ENCODE results near the gene ATOSA. TPM values are rescaled to one million over a fixed set of nuclear protein-coding genes. Genes with fewer than 3 reads are reported as not detected.

ATOSA gene
- 15.5 and 18.0 TPM in 2 replicates for total RNA-seq (2012; rRNA removed)

- Histone ChIP-seq H3K36me3 (ENCODE audit: insufficient read depth, low read length) (peaks cover 7% of the 10 kb centered on the region), H3K4me3 (ENCODE audit: low read length) (peak within 1 kb of the TSS; percentile 94), H3K4me2 (ENCODE audit: low read length) (peak within 1 kb of the TSS; percentile 92), H3K9me3 (replicated peaks; ENCODE audit: low read length) (no peaks in the 10 kb centered on the region), H3K27me3 (ENCODE audit: control insufficient read depth, insufficient read depth, low read length) (peaks cover 12% of the 10 kb centered on the region), H3K4me1 (ENCODE audit: control insufficient read depth, insufficient read depth, low read length) (peaks cover 17% of the 10 kb centered on the region), H3K9ac (ENCODE audit: low read depth, low read length) (peak within 1 kb of the TSS; percentile 82)
These were observed at the start of gene ATOSA for GRCh38 chr15:52679232-52680040. ATOSA (minus strand) TSS chr15:52679388; CDS start chr15:52678021, 1,367 bp downstream.

- H3K4me2 ChIP-seq (ENCODE audit: low read length): peak overlapping the region; percentile 47
- no peaks in the 10 kb centered on the region for H3K36me3 ChIP-seq (ENCODE audit: insufficient read depth, low read length)
- H3K27me3 ChIP-seq (ENCODE audit: control insufficient read depth, insufficient read depth, low read length): no peaks in the 10 kb centered on the region
- H3K4me3 ChIP-seq (ENCODE audit: low read length): no peak overlapping the region
- H3K4me1 ChIP-seq (ENCODE audit: control insufficient read depth, insufficient read depth, low read length): peaks cover 32% of the 10 kb centered on the region
- no peak overlapping the region for H3K9ac ChIP-seq (ENCODE audit: low read depth, low read length)
- H3K9me3 ChIP-seq (replicated peaks; ENCODE audit: low read length): no peaks in the 10 kb centered on the region
These were observed 49.7 kb upstream of the ATOSA start for GRCh38 chr15:52728899-52729298.

GRCh38 chr15:52727815-52728214 is 48.6 kb upstream of the ATOSA start:
- no peak overlapping the region for H3K4me3 ChIP-seq (ENCODE audit: low read length)
- H3K9me3 ChIP-seq (replicated peaks; ENCODE audit: low read length): no peaks in the 10 kb centered on the region
- H3K9ac ChIP-seq (ENCODE audit: low read depth, low read length): no peak overlapping the region
- no peaks in the 10 kb centered on the region for H3K27me3 ChIP-seq (ENCODE audit: control insufficient read depth, insufficient read depth, low read length)
- H3K4me1 ChIP-seq (ENCODE audit: control insufficient read depth, insufficient read depth, low read length): peaks cover 26% of the 10 kb centered on the region
- no peaks in the 10 kb centered on the region for H3K36me3 ChIP-seq (ENCODE audit: insufficient read depth, low read length)
- no peak overlapping the region for H3K4me2 ChIP-seq (ENCODE audit: low read length)

GRCh38 chr15:52726195-52726594 is 47.0 kb upstream of the ATOSA start:
- Histone ChIP-seq H3K4me1 (ENCODE audit: control insufficient read depth, insufficient read depth, low read length) (peaks cover 26% of the 10 kb centered on the region), H3K9me3 (replicated peaks; ENCODE audit: low read length) (no peaks in the 10 kb centered on the region), H3K4me2 (ENCODE audit: low read length) (no peak overlapping the region), H3K4me3 (ENCODE audit: low read length) (no peak overlapping the region), H3K27me3 (ENCODE audit: control insufficient read depth, insufficient read depth, low read length) (no peaks in the 10 kb centered on the region), H3K9ac (ENCODE audit: low read depth, low read length) (no peak overlapping the region), H3K36me3 (ENCODE audit: insufficient read depth, low read length) (no peaks in the 10 kb centered on the region)

GRCh38 chr15:52718551-52718950 is 39.4 kb upstream of the ATOSA start:
- no peak overlapping the region for H3K9ac ChIP-seq (ENCODE audit: low read depth, low read length)
- no peak overlapping the region for H3K4me2 ChIP-seq (ENCODE audit: low read length)
- H3K4me1 ChIP-seq (ENCODE audit: control insufficient read depth, insufficient read depth, low read length): no peaks in the 10 kb centered on the region
- no peaks in the 10 kb centered on the region for H3K36me3 ChIP-seq (ENCODE audit: insufficient read depth, low read length)
- H3K4me3 ChIP-seq (ENCODE audit: low read length): no peak overlapping the region
- H3K27me3 ChIP-seq (ENCODE audit: control insufficient read depth, insufficient read depth, low read length): no peaks in the 10 kb centered on the region
- H3K9me3 ChIP-seq (replicated peaks; ENCODE audit: low read length): no peaks in the 10 kb centered on the region

GRCh38 chr15:52717924-52718323 is 38.7 kb upstream of the ATOSA start:
- Histone ChIP-seq H3K4me1 (ENCODE audit: control insufficient read depth, insufficient read depth, low read length) (no peaks in the 10 kb centered on the region), H3K27me3 (ENCODE audit: control insufficient read depth, insufficient read depth, low read length) (no peaks in the 10 kb centered on the region), H3K4me2 (ENCODE audit: low read length) (no peak overlapping the region), H3K4me3 (ENCODE audit: low read length) (no peak overlapping the region), H3K9me3 (replicated peaks; ENCODE audit: low read length) (no peaks in the 10 kb centered on the region), H3K36me3 (ENCODE audit: insufficient read depth, low read length) (no peaks in the 10 kb centered on the region), H3K9ac (ENCODE audit: low read depth, low read length) (no peak overlapping the region)

GRCh38 chr15:52717481-52717880 is 38.3 kb upstream of the ATOSA start:
- no peak overlapping the region for H3K4me3 ChIP-seq (ENCODE audit: low read length)
- H3K27me3 ChIP-seq (ENCODE audit: control insufficient read depth, insufficient read depth, low read length): no peaks in the 10 kb centered on the region
- no peaks in the 10 kb centered on the region for H3K4me1 ChIP-seq (ENCODE audit: control insufficient read depth, insufficient read depth, low read length)
- H3K4me2 ChIP-seq (ENCODE audit: low read length): no peak overlapping the region
- no peak overlapping the region for H3K9ac ChIP-seq (ENCODE audit: low read depth, low read length)
- no peaks in the 10 kb centered on the region for H3K9me3 ChIP-seq (replicated peaks; ENCODE audit: low read length)
- no peaks in the 10 kb centered on the region for H3K36me3 ChIP-seq (ENCODE audit: insufficient read depth, low read length)

GRCh38 chr15:52716536-52716935 is 37.3 kb upstream of the ATOSA start:
- Histone ChIP-seq H3K9me3 (replicated peaks; ENCODE audit: low read length) (no peaks in the 10 kb centered on the region), H3K27me3 (ENCODE audit: control insufficient read depth, insufficient read depth, low read length) (no peaks in the 10 kb centered on the region), H3K36me3 (ENCODE audit: insufficient read depth, low read length) (no peaks in the 10 kb centered on the region), H3K4me1 (ENCODE audit: control insufficient read depth, insufficient read depth, low read length) (no peaks in the 10 kb centered on the region), H3K9ac (ENCODE audit: low read depth, low read length) (no peak overlapping the region), H3K4me3 (ENCODE audit: low read length) (no peak overlapping the region), H3K4me2 (ENCODE audit: low read length) (no peak overlapping the region)

- H3K4me2 ChIP-seq (ENCODE audit: low read length): no peak overlapping the region
- H3K4me3 ChIP-seq (ENCODE audit: low read length): no peak overlapping the region
- H3K9ac ChIP-seq (ENCODE audit: low read depth, low read length): no peak overlapping the region
- no peaks in the 10 kb centered on the region for H3K36me3 ChIP-seq (ENCODE audit: insufficient read depth, low read length)
- no peaks in the 10 kb centered on the region for H3K4me1 ChIP-seq (ENCODE audit: control insufficient read depth, insufficient read depth, low read length)
- H3K9me3 ChIP-seq (replicated peaks; ENCODE audit: low read length): no peaks in the 10 kb centered on the region
- H3K27me3 ChIP-seq (ENCODE audit: control insufficient read depth, insufficient read depth, low read length): no peaks in the 10 kb centered on the region
These were observed 36.2 kb upstream of the ATOSA start for GRCh38 chr15:52715411-52715810.

GRCh38 chr15:52714968-52715367 is 35.8 kb upstream of the ATOSA start:
- Histone ChIP-seq H3K4me1 (ENCODE audit: control insufficient read depth, insufficient read depth, low read length) (no peaks in the 10 kb centered on the region), H3K27me3 (ENCODE audit: control insufficient read depth, insufficient read depth, low read length) (no peaks in the 10 kb centered on the region), H3K9ac (ENCODE audit: low read depth, low read length) (no peak overlapping the region), H3K9me3 (replicated peaks; ENCODE audit: low read length) (no peaks in the 10 kb centered on the region), H3K4me2 (ENCODE audit: low read length) (no peak overlapping the region), H3K36me3 (ENCODE audit: insufficient read depth, low read length) (no peaks in the 10 kb centered on the region), H3K4me3 (ENCODE audit: low read length) (no peak overlapping the region)

GRCh38 chr15:52710708-52711389 is 31.7 kb upstream of the ATOSA start:
- H3K9me3 ChIP-seq (replicated peaks; ENCODE audit: low read length): no peaks in the 10 kb centered on the region
- H3K4me1 ChIP-seq (ENCODE audit: control insufficient read depth, insufficient read depth, low read length): peaks cover 9% of the 10 kb centered on the region
- H3K36me3 ChIP-seq (ENCODE audit: insufficient read depth, low read length): no peaks in the 10 kb centered on the region
- H3K9ac ChIP-seq (ENCODE audit: low read depth, low read length): no peak overlapping the region
- H3K4me3 ChIP-seq (ENCODE audit: low read length): no peak overlapping the region
- H3K4me2 ChIP-seq (ENCODE audit: low read length): no peak overlapping the region
- H3K27me3 ChIP-seq (ENCODE audit: control insufficient read depth, insufficient read depth, low read length): no peaks in the 10 kb centered on the region

All from skeletal muscle satellite cell (primary cell).